ENCODE data around the gene DCDC1. TPM values are rescaled to one million over a fixed set of nuclear protein-coding genes. Genes with fewer than 3 reads are reported as not detected.

The DCDC1 gene
- polyA plus RNA-seq, 3 donors, result 0.03 TPM; not detected in 2

DNA sequence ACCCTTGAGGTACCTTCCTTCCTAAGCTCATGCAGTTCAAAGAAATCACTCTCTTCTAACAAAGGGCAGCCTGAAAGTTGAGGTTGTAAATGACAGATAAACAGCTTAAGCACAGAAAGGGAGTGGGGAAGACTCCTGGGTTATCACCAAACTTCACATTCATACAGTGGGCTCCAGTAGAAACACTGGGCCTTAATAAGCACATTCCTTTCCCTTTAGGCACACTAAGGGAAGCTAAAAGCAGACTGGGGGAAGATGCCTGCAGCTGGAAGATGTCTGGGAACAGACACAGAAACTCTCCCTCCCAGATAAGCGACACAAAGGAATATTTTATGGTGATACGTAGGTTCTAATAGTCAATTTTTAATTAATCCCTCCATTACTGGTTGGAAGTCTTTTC, 433.0 kb downstream of the DCDC1 start:
- intact Hi-C loops (cut with micrococcal nuclease), result no loop called here
- no peaks in the 10 kb centered on the region for H3K79me2 ChIP-seq (ENCODE audit: insufficient read depth, low read length)
- no CpG with 5 or more reads among the region's 2 CpGs for WGBS (ENCODE audit: insufficient coverage)
- H2AFZ ChIP-seq (ENCODE audit: insufficient read depth, low read depth, low read length, poor library complexity, severe bottlenecking), result no peak overlapping the region
- Mint-ChIP-seq H3K4me1 (no peaks in the 10 kb centered on the region), H3K9me3 (peaks cover 8 to 27% (median 14%) of the 10 kb centered on the region in 7 donors), H3K4me3 (no peak overlapping the region), H3K36me3 (no peaks in the 10 kb centered on the region), H3K27ac (no peak overlapping the region), H3K27me3 (ENCODE audit: low read depth in 3 of 3) (peaks cover 3 to 4% (median 4%) of the 10 kb centered on the region in 3 donors)
- peaks cover 10 to 15% of the 10 kb centered on the region in 2 donors for H3K9me3 ChIP-seq (replicated peaks in 1 of 2; ENCODE audit: control insufficient read depth in 1 of 2, insufficient read depth in 1 of 2, low read length in 2 of 2)
- H3K9ac ChIP-seq (ENCODE audit: insufficient read depth, low read length, poor library complexity, severe bottlenecking), result no peak overlapping the region
- no peak overlapping the region for H3K4me3 ChIP-seq (replicated peaks in 1 of 3; ENCODE audit: low read depth in 2 of 3, low read length in 3 of 3)
- no peaks in the 10 kb centered on the region for H3K27me3 ChIP-seq (ENCODE audit: control insufficient read depth in 2 of 2, insufficient read depth in 2 of 2, low read length in 2 of 2)
- no peak overlapping the region for H3K27ac ChIP-seq (ENCODE audit: low read depth in 1 of 2, low read length in 2 of 2)
- no peak overlapping the region for H3K4me2 ChIP-seq (replicated peaks; ENCODE audit: extremely low read depth, low read length, poor library complexity, severe bottlenecking)
- no peaks in the 10 kb centered on the region for H3K36me3 ChIP-seq (replicated peaks in 1 of 2; ENCODE audit: control insufficient read depth in 1 of 2, insufficient read depth in 2 of 2, low read length in 2 of 2)
- no peaks in the 10 kb centered on the region for H4K20me1 ChIP-seq (ENCODE audit: insufficient read depth, low read length)
- H3K4me1 ChIP-seq (ENCODE audit: control insufficient read depth in 1 of 2, insufficient read depth in 2 of 2, low read length in 2 of 2), result no peaks in the 10 kb centered on the region
- no peak for DNase-seq
- TF ChIP-seq, protein P1, sequence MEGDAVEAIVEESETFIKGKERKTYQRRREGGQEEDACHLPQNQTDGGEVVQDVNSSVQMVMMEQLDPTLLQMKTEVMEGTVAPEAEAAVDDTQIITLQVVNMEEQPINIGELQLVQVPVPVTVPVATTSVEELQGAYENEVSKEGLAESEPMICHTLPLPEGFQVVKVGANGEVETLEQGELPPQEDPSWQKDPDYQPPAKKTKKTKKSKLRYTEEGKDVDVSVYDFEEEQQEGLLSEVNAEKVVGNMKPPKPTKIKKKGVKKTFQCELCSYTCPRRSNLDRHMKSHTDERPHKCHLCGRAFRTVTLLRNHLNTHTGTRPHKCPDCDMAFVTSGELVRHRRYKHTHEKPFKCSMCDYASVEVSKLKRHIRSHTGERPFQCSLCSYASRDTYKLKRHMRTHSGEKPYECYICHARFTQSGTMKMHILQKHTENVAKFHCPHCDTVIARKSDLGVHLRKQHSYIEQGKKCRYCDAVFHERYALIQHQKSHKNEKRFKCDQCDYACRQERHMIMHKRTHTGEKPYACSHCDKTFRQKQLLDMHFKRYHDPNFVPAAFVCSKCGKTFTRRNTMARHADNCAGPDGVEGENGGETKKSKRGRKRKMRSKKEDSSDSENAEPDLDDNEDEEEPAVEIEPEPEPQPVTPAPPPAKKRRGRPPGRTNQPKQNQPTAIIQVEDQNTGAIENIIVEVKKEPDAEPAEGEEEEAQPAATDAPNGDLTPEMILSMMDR (IDR thresholded peaks at IDR 0.05), result no peak

DNA sequence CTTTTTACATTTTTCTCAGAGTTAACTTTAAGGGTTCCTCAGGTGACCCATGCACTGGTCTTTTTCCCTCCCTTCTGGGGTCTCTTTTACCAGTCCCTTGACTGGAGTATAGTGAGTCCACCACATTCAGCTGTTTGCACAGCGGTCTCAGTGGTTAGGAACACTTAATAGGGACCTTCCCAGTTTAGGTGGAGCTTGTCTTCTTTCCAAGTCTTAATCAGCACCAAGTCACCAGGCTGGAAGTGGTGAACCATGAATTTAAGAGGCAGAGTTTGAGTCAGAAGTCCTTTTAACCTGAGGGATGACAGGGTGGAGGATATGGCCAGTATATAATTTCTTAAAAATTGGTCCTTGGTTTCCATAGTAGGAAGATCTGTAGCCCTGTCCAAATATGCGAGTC, 433.7 kb downstream of the DCDC1 start:
- Histone ChIP-seq H2AFZ (ENCODE audit: insufficient read depth, low read depth, low read length, poor library complexity, severe bottlenecking) (no peak overlapping the region), H3K4me3 (replicated peaks in 1 of 3; ENCODE audit: low read depth in 2 of 3, low read length in 3 of 3) (no peak overlapping the region), H3K9me3 (replicated peaks in 1 of 2; ENCODE audit: control insufficient read depth in 1 of 2, insufficient read depth in 1 of 2, low read length in 2 of 2) (peaks cover 10% of the 10 kb centered on the region in 2 donors), H3K79me2 (ENCODE audit: insufficient read depth, low read length) (no peaks in the 10 kb centered on the region), H4K20me1 (ENCODE audit: insufficient read depth, low read length) (no peaks in the 10 kb centered on the region), H3K4me1 (ENCODE audit: control insufficient read depth in 1 of 2, insufficient read depth in 2 of 2, low read length in 2 of 2) (no peaks in the 10 kb centered on the region), H3K9ac (ENCODE audit: insufficient read depth, low read length, poor library complexity, severe bottlenecking) (no peak overlapping the region), H3K27ac (ENCODE audit: low read depth in 1 of 2, low read length in 2 of 2) (no peak overlapping the region), H3K27me3 (ENCODE audit: control insufficient read depth in 2 of 2, insufficient read depth in 2 of 2, low read length in 2 of 2) (no peaks in the 10 kb centered on the region), H3K4me2 (replicated peaks; ENCODE audit: extremely low read depth, low read length, poor library complexity, severe bottlenecking) (no peak overlapping the region), H3K36me3 (replicated peaks in 1 of 2; ENCODE audit: control insufficient read depth in 1 of 2, insufficient read depth in 2 of 2, low read length in 2 of 2) (no peaks in the 10 kb centered on the region)
- no peaks in the 10 kb centered on the region for H3K4me1 Mint-ChIP-seq
- intact Hi-C loops (cut with micrococcal nuclease), result no loop called here
- no peak overlapping the region for H3K4me3 Mint-ChIP-seq
- H3K36me3 Mint-ChIP-seq, result no peaks in the 10 kb centered on the region
- DNase-seq, result no peak
- TF ChIP-seq, protein P1 (IDR thresholded peaks at IDR 0.05), result no peak
- H3K27me3 Mint-ChIP-seq (ENCODE audit: low read depth in 3 of 3), result peaks cover 3 to 4% (median 4%) of the 10 kb centered on the region in 3 donors
- H3K9me3 Mint-ChIP-seq, result peaks cover 3 to 24% (median 11%) of the 10 kb centered on the region in 7 donors
- no peak overlapping the region for H3K27ac Mint-ChIP-seq
- 100% methylated on average over 1 of the region's 2 CpGs for whole genome bisulfite sequencing (ENCODE audit: insufficient coverage)

Measured in CD14-positive monocyte (primary cell).